KG1 (cell line): ENCODE data around the gene KIRREL1.
A peak's percentile ranks its signal among the peaks of the same experiment; 100 is the strongest.

Experiments used
- DNase-seq: peaks from one replicate; lab custom pipeline; 2025; lab: John Stamatoyannopoulos, UW

KIRREL1 gene

DNA sequence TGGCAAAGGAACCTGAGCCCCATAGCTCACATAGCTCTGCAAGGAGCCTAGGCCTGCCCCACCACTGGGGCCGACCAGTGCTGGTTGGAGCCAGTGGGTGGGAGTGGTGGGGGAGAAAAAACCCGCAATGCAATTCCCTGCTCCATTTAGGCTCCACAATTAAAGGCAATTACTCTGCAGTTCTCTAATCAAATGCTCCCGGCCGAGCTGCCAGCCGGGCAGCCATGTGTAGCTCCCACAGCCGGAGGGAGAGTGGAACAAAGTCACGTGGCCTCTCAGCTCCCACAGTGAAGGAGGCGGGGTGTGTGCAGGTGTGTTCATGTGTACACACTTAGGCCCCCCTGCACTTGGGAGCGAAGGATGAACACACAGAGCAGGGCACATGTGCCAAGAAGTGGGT lies 81.6 kb downstream of the KIRREL1 start:
- no peak for DNase-seq

DNA sequence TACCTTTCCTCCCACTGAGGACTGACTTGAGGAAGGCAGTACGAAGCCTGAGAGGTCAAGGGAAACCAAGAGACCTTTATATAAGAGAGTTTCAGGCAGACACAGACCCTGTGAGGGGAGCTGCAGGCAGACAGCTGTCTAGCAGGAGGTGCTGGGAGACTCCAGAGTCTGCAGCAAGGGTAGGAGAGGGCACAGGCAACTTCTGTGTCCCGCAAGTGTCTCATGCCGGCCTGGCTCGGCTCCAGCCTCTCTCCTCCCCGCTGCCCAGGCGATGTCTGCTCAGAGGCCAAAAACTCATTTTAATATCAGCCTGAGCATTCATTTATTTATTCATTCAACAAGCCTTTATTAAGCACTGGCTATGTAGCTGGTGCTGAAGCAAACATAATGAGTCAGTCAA lies 83.0 kb downstream of the KIRREL1 start:
- DNase-seq: no peak

DNA sequence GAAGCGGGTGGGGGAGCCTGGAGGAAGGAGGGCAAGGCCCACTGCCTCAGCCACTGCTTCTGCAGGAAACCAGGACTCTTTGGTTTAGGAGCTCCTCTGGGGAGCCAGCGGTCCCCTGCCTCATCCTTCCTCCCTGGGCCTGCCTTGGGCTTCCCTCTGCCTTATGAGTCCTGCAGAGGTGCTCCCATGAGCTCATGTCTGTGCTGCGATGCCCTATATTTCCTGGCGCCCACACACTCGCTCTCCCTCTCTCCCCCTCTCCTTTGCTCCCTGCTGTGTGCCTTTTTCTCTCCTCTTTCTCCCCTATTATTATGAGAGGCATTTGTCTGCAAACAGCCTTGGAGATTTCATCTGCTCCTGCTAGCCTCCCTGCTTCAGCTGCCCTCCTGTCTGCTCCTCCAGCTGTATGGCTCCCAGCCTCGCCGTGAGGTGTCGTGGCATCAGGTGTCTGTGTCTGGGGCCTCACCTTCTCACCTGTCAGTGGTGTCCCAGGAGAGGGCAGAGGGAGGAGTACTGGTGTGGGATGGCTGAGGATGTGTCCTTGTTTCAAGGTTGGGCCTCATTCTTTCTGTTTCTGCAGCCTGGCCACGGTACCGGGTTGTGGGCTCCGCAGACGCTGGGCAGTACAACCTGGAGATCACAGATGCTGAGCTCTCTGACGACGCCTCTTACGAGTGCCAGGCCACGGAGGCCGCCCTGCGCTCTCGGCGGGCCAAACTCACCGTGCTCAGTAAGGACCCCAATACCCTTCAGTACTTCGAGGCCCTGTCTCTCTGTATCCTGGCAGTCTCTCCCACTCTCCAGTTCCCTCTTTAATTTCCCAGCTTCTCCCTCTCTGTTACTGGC lies 84.2 kb downstream of the KIRREL1 start:
- DNase-seq: no peak

DNA sequence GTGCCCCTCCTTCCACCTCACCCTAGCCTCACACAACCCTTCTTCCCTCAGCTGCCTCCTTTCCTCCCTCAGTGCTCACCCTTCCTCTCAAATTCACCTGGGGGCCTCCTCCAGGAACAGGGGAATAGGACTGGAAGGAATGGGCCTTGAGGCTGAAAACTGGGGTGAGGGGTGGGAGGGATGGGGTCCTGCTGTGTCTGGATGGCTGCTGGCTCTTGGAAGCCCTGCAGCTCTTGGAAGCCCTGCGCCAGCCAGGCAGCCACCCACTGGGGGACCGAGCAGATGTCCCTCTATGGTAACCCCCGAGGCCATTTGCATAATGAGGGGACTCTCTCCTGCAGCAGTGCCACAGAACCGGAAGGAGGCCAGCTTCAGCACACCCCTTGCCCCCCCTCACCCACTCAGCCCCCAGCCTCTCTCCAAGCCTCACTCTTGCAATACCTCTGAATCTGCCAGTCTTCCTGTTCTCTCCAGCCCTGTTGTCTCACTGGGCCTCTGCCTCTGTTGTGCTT lies 85.2 kb downstream of the KIRREL1 start:
- no peak for DNase-seq

DNA sequence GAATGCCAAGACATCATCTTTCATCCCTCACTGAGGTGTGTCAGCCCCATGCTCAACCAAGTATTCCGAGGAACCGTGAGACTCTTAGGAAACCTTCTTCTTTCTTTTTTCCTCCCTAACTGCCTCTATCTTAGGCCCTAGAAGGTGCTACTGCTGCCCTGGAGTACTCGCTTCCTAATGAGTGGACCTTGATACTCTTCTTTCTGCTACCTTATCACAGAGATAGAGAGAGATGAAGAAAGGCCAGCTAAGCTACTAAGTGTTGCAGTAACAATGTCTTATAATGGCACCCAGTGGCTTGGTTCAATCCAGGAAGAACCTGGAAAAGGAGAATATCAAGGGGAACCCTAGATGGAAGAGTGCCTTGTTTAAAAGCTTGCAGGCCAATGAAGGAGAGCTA lies 86.6 kb downstream of the KIRREL1 start:
- DNase-seq: no peak

DNA sequence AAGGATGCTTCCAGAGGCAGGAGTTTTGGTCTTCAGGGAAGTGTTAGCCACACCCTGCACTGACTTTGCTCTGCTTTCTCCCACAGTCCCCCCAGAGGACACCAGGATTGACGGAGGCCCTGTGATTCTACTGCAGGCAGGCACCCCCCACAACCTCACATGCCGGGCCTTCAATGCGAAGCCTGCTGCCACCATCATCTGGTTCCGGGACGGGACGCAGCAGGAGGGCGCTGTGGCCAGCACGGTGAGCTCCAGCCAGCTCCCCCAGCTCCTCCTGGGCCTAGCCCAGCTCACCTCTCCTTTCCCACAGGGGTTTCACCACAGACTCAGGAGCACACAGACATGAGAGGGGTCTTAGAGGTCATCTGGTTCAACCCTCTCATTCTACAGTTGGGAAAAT lies 90.9 kb downstream of the KIRREL1 start:
- no peak for DNase-seq

DNA sequence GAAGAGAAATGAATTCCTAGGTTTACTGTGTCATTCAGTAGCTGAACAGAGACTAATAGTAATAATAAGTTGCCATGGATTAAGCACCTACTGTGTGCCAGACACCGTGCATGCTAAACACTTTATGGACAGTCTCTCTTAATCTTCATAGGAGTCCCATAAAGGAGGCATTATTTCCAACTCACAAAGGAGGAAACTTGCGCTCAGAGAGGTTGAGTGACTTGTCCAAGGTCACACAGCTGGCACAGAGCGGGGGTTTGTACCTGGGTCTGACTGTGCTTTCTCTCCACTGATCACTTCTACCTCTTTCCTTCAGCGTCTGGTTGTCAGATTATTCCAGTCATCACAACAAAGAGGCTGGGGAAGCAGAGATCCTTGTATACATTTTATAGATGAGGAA lies 91.3 kb downstream of the KIRREL1 start:
- no peak for DNase-seq

DNA sequence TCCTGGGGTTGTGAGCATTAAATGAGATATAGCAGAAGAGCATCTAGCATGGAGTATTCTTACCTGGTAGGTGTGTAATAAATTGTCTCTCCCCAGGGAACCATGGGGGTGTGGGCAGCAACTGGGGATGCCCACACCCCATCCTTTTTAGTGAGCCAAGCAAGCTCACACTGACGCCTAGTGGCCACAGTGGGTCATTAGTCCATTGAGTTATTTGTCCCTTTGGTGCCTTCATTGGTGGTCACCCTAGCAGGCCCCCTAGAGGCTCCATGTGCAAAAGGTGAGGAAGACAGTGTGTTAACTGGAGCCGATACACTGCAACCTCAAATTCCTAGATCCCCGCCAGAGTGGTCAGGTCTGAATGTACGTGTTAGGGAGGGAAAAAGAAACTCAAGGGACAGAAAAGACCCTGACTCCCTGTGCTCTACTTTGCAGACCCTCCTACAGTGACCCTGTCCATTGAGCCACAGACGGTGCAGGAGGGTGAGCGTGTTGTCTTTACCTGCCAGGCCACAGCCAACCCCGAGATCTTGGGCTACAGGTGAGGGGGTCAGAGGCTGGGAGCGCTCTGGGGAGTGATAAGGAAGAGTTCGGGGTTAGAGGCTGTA lies 94.0 kb downstream of the KIRREL1 start:
- peak; percentile 20 for DNase-seq

DNA sequence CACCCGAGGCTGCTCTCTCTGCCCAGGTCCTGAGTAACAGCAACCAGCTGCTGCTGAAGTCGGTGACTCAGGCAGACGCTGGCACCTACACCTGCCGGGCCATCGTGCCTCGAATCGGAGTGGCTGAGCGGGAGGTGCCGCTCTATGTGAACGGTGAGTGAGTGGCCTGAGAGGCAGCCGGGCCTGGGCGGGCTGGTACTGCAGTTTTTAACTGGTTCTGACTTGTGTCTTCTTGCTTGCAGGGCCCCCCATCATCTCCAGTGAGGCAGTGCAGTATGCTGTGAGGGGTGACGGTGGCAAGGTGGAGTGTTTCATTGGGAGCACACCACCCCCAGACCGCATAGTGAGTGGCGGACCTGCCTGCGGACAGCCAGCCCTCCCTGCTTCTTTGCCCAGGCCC lies 96.0 kb downstream of the KIRREL1 start:
- DNase-seq: no peak

DNA sequence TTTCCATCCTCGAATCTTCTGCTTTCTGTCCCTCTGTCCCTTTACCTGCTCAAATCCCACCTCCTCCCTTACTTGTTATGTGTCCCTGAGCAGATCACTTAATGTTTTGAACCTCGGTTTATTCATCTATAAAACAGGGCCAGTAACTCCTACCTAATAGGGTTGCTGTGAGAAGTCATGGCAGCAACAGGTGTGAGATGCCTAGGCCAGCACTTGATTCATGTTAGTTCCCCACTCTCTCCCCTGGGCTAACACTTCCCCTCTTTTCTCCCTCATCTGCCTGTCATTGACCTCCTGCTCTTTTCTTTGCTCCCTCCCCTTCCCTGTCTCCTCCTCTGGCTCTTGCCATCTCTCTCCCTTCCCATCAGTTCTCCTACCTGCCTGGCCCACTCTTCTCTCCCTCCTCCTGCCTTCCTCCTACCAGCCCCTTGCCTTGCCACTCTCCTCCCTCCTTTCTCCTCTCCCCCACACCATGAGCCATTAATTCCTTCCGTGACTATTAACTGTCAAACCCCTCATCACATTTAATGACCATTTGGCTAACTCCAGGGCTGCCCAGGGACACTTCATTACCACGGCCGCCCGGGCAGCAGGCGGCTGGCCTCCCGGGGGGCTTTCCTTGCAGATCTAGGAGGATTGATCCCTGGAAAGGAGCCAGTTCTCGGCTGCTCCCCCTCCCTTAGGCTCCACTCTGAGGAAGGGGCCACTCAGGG lies 96.6 kb downstream of the KIRREL1 start:
- no peak for DNase-seq

DNA sequence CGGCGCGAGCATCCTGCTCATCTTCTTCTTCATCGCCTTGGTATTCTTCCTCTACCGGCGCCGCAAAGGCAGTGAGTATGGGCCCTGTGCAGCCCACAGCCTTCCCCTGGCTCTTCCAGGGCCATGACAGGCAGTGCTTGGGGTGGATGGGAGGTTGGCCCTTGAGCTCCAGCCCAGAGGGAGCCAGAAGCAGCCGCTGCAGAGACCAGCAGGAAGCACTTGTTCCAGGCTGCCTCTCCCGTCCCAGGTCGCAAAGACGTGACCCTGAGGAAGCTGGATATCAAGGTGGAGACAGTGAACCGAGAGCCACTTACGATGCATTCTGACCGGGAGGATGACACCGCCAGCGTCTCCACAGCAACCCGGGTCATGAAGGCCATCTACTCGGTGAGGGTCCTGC lies 99.9 kb downstream of the KIRREL1 start:
- DNase-seq: no peak

DNA sequence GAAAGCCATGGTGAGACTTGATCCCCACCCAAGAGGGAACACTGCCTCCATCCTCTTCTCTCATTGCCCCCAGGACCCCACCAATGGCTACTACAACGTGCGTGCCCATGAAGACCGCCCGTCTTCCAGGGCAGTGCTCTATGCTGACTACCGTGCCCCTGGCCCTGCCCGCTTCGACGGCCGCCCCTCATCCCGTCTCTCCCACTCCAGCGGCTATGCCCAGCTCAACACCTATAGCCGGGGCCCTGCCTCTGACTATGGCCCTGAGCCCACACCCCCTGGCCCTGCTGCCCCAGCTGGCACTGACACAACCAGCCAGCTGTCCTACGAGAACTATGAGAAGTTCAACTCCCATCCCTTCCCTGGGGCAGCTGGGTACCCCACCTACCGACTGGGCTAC lies 101.1 kb downstream of the KIRREL1 start:
- no peak for DNase-seq

DNA sequence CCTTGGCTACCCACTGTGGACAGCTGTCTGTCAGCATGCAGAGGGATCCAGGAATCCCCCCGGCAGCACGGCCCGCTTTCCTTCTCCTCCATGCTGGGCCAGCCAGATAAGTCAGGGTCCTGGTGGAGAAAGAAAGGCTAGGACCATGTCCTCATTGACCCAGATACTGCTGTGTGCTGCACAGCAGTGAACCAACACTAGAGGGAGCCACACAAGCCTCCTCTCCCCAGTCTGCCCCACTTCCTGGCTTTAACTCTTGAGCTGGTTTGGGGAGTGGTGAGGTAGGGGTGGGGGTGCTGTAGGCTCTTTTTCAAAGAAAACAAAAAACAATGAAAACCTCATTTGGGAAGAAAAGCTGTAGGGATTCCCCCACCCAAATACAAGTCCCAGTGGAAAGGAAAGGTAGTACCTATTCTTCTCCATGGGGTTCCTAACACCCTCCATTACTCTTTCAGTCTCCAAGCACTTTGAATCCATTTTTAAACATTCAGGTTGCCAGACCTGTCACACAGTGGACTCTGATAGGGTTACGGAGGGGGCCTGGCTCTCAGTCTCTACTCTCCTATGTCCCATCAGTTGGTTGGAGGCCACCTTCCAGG lies 102.4 kb downstream of the KIRREL1 start:
- no peak for DNase-seq

DNA sequence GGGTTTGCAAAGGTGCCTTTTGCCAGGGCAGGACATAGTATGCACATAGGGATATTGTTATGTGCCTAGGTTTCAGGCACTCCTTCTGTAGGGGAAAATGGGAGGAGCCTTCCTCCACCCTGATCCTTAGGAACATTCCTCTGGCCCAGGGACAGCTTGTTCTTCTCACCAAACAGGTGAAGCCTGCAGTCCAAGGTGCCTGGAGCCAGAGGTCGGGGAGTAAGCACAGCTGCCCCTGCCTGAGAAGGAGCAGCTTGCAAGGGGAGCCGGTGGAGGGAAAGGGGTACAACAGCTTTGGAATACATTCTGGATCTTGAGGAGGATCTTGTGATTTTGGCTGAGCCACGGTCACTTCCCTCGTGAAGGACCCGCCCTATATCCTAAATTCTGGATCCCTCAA lies 104.8 kb downstream of the KIRREL1 start:
- DNase-seq: no peak

DNA sequence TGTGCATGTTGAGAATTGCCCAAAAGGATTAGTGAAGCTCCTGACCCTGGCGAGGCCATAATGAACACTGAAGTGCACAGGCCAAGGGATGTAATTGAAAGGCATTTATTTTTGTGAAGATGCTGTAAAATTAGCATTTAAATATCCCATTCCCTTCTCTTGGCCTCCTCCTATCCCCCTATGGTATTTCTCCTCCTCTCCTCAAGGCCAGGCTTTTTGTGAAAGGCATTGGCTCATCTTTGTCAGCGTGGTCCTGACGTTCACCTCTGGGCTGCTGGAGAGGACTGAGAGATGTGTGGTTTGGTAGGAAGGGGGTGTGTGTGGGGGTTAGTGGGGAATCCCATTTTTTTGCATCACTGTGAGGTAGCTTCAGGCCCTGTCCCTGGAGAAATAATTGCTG lies 105.7 kb downstream of the KIRREL1 start:
- DNase-seq: no peak

DNA sequence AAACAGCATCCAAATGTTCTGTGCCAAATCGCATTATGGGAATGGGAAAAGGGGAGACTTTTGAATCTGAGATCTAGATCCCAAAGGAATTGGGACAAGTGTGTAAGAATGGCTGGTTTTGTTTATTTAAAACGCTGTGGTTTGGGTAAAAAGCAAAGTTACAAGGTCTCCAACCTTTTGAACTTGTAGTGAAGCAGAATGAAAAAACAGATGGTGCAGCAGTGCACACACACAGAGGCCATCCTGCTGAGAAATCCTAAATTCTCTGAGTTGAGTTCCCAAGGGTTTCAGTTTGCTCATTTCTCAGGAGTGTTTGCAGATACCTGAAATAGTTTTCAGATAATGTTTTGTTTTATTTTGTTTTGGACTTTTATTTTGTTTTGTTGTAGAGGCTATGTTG lies 107.1 kb downstream of the KIRREL1 start:
- DNase-seq: no peak

DNA sequence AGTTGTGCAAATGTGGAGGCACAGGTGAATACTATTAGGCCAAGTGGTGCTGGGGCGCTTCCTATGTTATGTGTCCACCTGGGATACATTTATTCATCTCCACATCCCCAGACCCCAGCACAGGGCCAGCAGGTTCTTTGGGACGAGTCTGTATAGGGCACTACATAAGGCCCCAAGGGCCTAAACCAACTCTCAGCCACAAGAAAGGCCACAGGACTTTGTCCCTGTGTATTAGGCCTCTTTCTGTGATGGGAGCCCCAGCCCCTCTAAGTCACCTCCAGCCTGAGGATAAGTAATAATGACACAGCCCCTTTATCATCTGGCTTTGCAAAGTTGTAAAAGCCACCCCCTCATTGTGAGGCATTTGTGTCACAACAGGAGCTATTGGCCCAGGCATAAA lies 108.0 kb downstream of the KIRREL1 start:
- DNase-seq: no peak

DNA sequence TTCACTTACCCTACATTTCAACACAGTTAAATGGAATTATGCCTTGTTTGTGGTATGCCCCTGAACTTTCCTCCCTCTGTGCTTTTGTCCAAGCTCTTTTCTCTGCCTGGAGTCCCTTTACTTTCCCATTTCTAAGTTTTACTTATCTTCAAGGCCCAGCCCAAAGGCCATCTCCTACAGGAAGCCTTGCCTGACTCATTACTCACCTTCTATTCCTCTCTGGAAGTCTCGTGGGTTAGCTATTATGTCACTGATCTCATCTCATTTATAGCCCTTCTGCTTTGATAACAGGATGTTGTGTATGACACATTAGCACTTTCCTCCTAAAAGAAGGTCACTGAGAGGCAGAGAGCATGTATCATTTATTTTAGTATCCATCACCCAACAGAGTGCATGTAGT lies 108.5 kb downstream of the KIRREL1 start:
- DNase-seq: no peak

DNA sequence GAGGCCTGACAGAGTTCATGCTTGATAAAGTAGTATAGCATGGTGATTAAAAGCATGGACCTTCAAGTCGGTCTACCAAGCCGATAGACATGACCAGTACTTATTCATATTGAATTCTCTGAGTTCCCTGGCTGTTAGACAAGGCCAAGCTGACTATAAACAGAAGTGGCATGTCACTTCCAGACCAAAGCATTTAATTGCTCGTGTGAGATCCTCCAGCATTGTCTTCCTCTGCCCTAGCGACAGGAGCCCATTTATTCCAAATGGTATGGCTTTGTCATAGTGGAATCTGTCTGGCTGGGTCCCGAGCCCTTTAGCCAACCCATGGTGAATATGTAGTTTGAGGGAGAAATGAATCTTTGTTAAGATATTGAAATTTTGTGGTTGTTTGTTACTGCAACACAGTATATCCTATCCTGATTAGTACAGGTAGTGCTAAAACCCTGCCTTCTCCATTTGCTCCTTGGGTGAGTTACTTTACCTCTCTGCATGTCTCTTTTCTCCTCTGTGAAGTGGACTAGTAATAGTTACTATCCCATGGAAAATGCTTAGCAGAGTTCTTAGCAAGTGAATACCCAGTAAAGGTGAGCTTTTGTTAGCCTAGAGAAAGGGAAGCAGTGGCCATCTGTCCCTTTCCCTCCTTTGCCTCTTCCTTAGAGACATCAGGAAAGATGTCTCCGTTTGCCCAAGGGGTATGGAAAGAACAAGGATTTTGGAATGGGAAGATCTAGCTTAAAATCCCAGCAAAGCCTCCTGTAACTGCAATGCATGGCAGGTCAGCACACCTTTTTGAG lies 109.6 kb downstream of the KIRREL1 start:
- DNase-seq: no peak

DNA sequence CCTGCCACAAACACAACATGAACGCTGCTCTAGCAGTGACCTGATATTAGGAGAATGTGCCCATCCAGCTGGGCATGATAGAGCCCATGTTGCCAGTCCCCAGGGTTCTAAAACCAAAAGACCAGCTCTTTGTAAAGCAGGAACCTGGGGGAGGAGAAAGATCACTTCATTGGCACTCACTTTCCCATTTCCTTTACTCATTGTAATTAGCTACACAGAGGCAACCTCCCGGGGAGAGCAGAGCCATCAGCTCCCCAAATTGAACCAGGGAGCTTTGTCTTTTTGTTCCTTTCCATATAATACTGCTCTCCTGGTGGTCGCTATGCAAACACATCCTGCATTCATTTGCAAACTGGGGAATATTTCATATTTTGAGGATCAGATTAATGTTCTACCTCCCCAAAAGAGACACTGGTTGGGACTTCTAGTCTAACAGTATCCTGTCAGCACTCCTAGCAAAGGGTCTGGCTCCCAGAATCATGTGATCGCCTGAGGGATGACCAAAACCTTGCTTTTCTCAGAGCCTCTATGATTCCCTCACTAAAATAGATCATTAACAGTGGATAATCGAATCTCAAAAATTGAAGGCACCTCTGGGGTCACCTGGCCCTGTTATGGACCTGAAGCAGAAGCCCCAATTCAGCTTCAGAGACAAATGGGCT lies 110.5 kb downstream of the KIRREL1 start:
- no peak for DNase-seq

DNA sequence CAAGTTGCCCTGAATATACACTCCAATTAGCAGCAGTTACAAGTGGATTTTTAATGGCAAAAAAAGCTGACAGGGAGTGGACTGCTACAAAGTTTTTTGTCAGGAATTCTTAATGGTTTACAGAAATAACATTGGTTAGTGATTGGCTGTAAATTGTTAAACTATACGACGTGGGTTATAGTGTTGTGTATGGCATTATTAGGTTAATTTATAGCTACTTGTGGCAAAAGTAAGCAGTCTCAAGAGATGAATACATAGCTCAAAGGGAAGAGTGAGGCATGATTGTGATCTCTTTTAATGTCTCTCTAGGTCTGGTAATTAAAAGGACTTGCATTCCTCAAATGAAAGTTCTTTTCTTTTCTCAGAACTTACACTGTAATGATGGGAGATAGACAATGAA lies 111.4 kb downstream of the KIRREL1 start:
- DNase-seq: no peak
